Forelimb muscle (tissue), 1 donor: ENCODE measurements around the gene INKA1. TPM values are rescaled to one million over a fixed set of nuclear protein-coding genes. Genes with fewer than 3 reads are reported as not detected.

ENCODE experiments used
- DNase-seq: peaks from one replicate; pipeline ENCODE4 v3.0.0-alpha.2; 2013; ENCODE audit warnings: low read depth
- polyA plus RNA-seq: library from polyadenylated mRNA; unstranded; fragments of 120-200 nt; gene quantifications from one replicate; pipeline ENCODE4 v1.2.1, GENCODE V29; 2013; ENCODE audit not compliant: insufficient read length

The INKA1 gene
- polyA plus RNA-seq, 1 donor = 6.8 TPM

GRCh38 chr3:49786357-49787181, 16.5 kb upstream of the INKA1 start, which contains the start of gene IP6K1:
Gene IP6K1 (minus strand): TSS chr3:49786542. CDS start chr3:49748040, 38,502 bp downstream.
- peak; percentile 100 for DNase-seq

- no peak for DNase-seq
Observed at GRCh38 chr3:49787182-49787464, 15.9 kb upstream of the INKA1 start.

GRCh38 chr3:49787536-49787935, 15.5 kb upstream of the INKA1 start:
- DNase-seq = no peak

GRCh38 chr3:49788056-49788455, 15.0 kb upstream of the INKA1 start:
- no peak for DNase-seq

GRCh38 chr3:49790626-49791411, 12.2 kb upstream of the INKA1 start:
- no peak for DNase-seq

- no peak for DNase-seq
Observed at GRCh38 chr3:49791571-49791970, 11.5 kb upstream of the INKA1 start.

- DNase-seq = no peak
Observed at GRCh38 chr3:49792371-49793150, 10.5 kb upstream of the INKA1 start.

- DNase-seq = no peak
Observed at GRCh38 chr3:49793486-49794085, 9.5 kb upstream of the INKA1 start.

GRCh38 chr3:49794431-49794830, 8.6 kb upstream of the INKA1 start:
- no peak for DNase-seq

GRCh38 chr3:49794926-49795905, 7.8 kb upstream of the INKA1 start:
- DNase-seq = no peak

- DNase-seq = no peak
Observed at GRCh38 chr3:49799105-49799504, 4.0 kb upstream of the INKA1 start.

GRCh38 chr3:49799761-49800160, 3.3 kb upstream of the INKA1 start, which contains the start of gene CDHR4:
Gene CDHR4 (minus strand): TSS chr3:49799873. CDS start chr3:49799812, 61 bp downstream.
- no peak for DNase-seq

- no peak for DNase-seq
Observed at GRCh38 chr3:49801160-49801559, 1.9 kb upstream of the INKA1 start.

- DNase-seq = no peak
Observed at GRCh38 chr3:49803465-49804140, 542 bp downstream of the INKA1 start.

GRCh38 chr3:49804141-49805041, 1.3 kb downstream of the INKA1 start:
- DNase-seq = no peak

GRCh38 chr3:49805367-49805782, 2.3 kb downstream of the INKA1 start:
- peak; percentile 89 for DNase-seq

- peak; percentile 73 for DNase-seq
Observed at GRCh38 chr3:49805897-49806701, 3.0 kb downstream of the INKA1 start.

GRCh38 chr3:49806850-49807249, 3.8 kb downstream of the INKA1 start:
- DNase-seq = no peak
